HEK293 (cell line): ENCODE results near the gene KIF2C.
A peak's percentile ranks its signal among the peaks of the same experiment; 100 is the strongest.

Experiments used
- GFI1B ChIP-seq: fragments of 450-650 bp; formaldehyde crosslinking; IDR thresholded peaks from 2 replicates; pipeline ENCODE4 v1.5.1; 2016; ENCODE audit warnings: missing biosample characterization, missing genetic modification characterization
- GLIS1 ChIP-seq: fragments of 450-650 bp; formaldehyde crosslinking; IDR thresholded peaks from 2 replicates; pipeline ENCODE4 v1.5.1; 2016; ENCODE audit warnings: missing biosample characterization, missing genetic modification characterization
- KLF7 ChIP-seq: fragments of 450-650 bp; formaldehyde crosslinking; IDR thresholded peaks from 2 replicates; pipeline ENCODE4 v1.5.1; 2016; ENCODE audit warnings: missing biosample characterization, missing genetic modification characterization, borderline replicate concordance
- KLF8 ChIP-seq: fragments of 450-650 bp; formaldehyde crosslinking; IDR thresholded peaks from 2 replicates; pipeline ENCODE4 v1.5.1; 2016; ENCODE audit warnings: missing biosample characterization, missing genetic modification characterization
- PRDM4 ChIP-seq: fragments of 450-650 bp; formaldehyde crosslinking; IDR thresholded peaks from 2 replicates; pipeline ENCODE4 v1.5.1; 2017; ENCODE audit warnings: missing biosample characterization, missing genetic modification characterization
- SP7 ChIP-seq: fragments of 450-650 bp; formaldehyde crosslinking; IDR thresholded peaks from 2 replicates; pipeline ENCODE4 v1.5.1; 2016; ENCODE audit warnings: missing biosample characterization, missing genetic modification characterization
- TSHZ1 ChIP-seq: fragments of 450-650 bp; formaldehyde crosslinking; IDR thresholded peaks from 2 replicates; pipeline ENCODE4 v1.5.1; 2016; ENCODE audit warnings: missing biosample characterization, missing genetic modification characterization, borderline replicate concordance
- ZFP69B ChIP-seq: fragments of 450-650 bp; formaldehyde crosslinking; IDR thresholded peaks from 2 replicates; pipeline ENCODE4 v1.5.1; 2016; ENCODE audit warnings: missing biosample characterization, missing genetic modification characterization
- ZNF121 ChIP-seq: fragments of 450-650 bp; formaldehyde crosslinking; IDR thresholded peaks from 2 replicates; pipeline ENCODE4 v1.5.1; 2016; ENCODE audit warnings: missing biosample characterization, missing genetic modification characterization
- ZNF132 ChIP-seq: fragments of 450-650 bp; formaldehyde crosslinking; IDR thresholded peaks from 2 replicates; pipeline ENCODE4 v1.5.1; 2017; ENCODE audit warnings: missing biosample characterization, missing genetic modification characterization, borderline replicate concordance
- ZNF146 ChIP-seq: fragments of 450-650 bp; formaldehyde crosslinking; IDR thresholded peaks from 2 replicates; pipeline ENCODE4 v1.5.1; 2016; ENCODE audit warnings: missing biosample characterization, missing genetic modification characterization
- ZNF175 ChIP-seq: fragments of 450-650 bp; formaldehyde crosslinking; IDR thresholded peaks from 2 replicates; pipeline ENCODE4 v1.5.1; 2016; ENCODE audit warnings: missing biosample characterization, missing genetic modification characterization
- ZNF19 ChIP-seq: fragments of 450-650 bp; formaldehyde crosslinking; IDR thresholded peaks from 2 replicates; pipeline ENCODE4; 2016; ENCODE audit warnings: missing biosample characterization, missing genetic modification characterization, low read depth
- ZNF214 ChIP-seq: fragments of 450-650 bp; formaldehyde crosslinking; IDR thresholded peaks from 2 replicates; pipeline ENCODE4 v1.5.1; 2017; ENCODE audit warnings: missing biosample characterization, mild to moderate bottlenecking, missing genetic modification characterization, borderline replicate concordance
- ZNF280C ChIP-seq: fragments of 450-650 bp; formaldehyde crosslinking; IDR thresholded peaks from 2 replicates; pipeline ENCODE4 v1.5.1; 2016; ENCODE audit warnings: missing biosample characterization, missing genetic modification characterization
- ZNF335 ChIP-seq: fragments of 450-650 bp; formaldehyde crosslinking; conservative IDR thresholded peaks from 2 replicates; pipeline ENCODE4 v1.5.1; 2016; ENCODE audit warnings: missing biosample characterization, missing genetic modification characterization
- ZNF362 ChIP-seq: fragments of 450-650 bp; formaldehyde crosslinking; IDR thresholded peaks from 2 replicates; pipeline ENCODE4 v1.5.1; 2016; ENCODE audit warnings: missing biosample characterization, missing genetic modification characterization
- ZNF488 ChIP-seq: fragments of 450-650 bp; formaldehyde crosslinking; IDR thresholded peaks from 2 replicates; pipeline ENCODE4 v1.5.1; 2016; ENCODE audit warnings: missing biosample characterization, missing genetic modification characterization
- ZNF501 ChIP-seq: fragments of 450-650 bp; formaldehyde crosslinking; IDR thresholded peaks from 2 replicates; pipeline ENCODE4 v1.5.1; 2016; ENCODE audit warnings: missing biosample characterization, missing genetic modification characterization
- ZNF544 ChIP-seq: fragments of 450-650 bp; formaldehyde crosslinking; IDR thresholded peaks from 2 replicates; pipeline ENCODE4 v1.5.0; 2017; ENCODE audit warnings: missing biosample characterization, missing genetic modification characterization
- ZNF561 ChIP-seq: fragments of 450-650 bp; IDR thresholded peaks from 2 replicates; pipeline ENCODE4 v1.5.1; 2018; ENCODE audit warnings: missing biosample characterization, missing genetic modification characterization, borderline replicate concordance
- ZNF692 ChIP-seq: fragments of 450-650 bp; formaldehyde crosslinking; IDR thresholded peaks from 2 replicates; pipeline ENCODE4 v1.5.1; 2016; ENCODE audit warnings: missing biosample characterization, missing genetic modification characterization
- ZNF704 ChIP-seq: fragments of 450-650 bp; formaldehyde crosslinking; IDR thresholded peaks from 2 replicates; pipeline ENCODE4 v1.5.1; 2016; ENCODE audit warnings: missing biosample characterization, missing genetic modification characterization
- ZNF843 ChIP-seq: fragments of 450-650 bp; formaldehyde crosslinking; IDR thresholded peaks from 2 replicates; pipeline ENCODE4 v1.5.1; 2016; ENCODE audit warnings: missing biosample characterization, missing genetic modification characterization

The KIF2C gene

GRCh38 chr1:44807364-44808062 lies 67.9 kb downstream of the KIF2C start (continued):
- TF ChIP-seq ZNF280C, result no peak
- TF ChIP-seq ZNF843, result 0 out of 2 replicates have a peak, but pooled peaks have one; percentile 10
- TF ChIP-seq ZNF121 (tag by site-specific recombination), result no peak; the same call in 1 of the 2 replicates
- no peak for TF ChIP-seq KLF7 (tag by site-specific recombination)
- no peak for TF ChIP-seq ZNF132
- no peak for TF ChIP-seq ZNF704 (tag by site-specific recombination)
- TF ChIP-seq ZNF362 (tag by site-specific recombination), result no peak
- peak; percentile 77 for TF ChIP-seq GLIS1 (tag by site-specific recombination)
- TF ChIP-seq ZNF335 (tag by site-specific recombination), result peak; percentile 58
- peak; percentile 99 for TF ChIP-seq ZFP69B (tag by site-specific recombination)
- no peak for TF ChIP-seq ZNF175 (tag by site-specific recombination)
- no peak for TF ChIP-seq ZNF488 (tag by site-specific recombination)
- no peak for TF ChIP-seq ZNF561 (tag by site-specific recombination)
- TF ChIP-seq SP7 (tag by site-specific recombination), result peak; percentile 71
- TF ChIP-seq ZNF19 (tag by site-specific recombination), result no peak
- no peak for TF ChIP-seq TSHZ1
- no peak for TF ChIP-seq ZNF214 (tag by site-specific recombination)
- TF ChIP-seq KLF8, result peak; percentile 46; the same call in 1 of the 2 replicates
- no peak for TF ChIP-seq PRDM4 (tag by site-specific recombination)
- no peak for TF ChIP-seq GFI1B (tag by site-specific recombination)
- peak; percentile 99 for TF ChIP-seq ZNF692 (tag by site-specific recombination)
- TF ChIP-seq ZNF544 (tag by site-specific recombination), result no peak
- no peak for TF ChIP-seq ZNF146 (tag by site-specific recombination)
- TF ChIP-seq ZNF501, result no peak
